CD8-positive, alpha-beta memory T cell (primary cell): ENCODE measurements around the gene PCNX1. TPM values are rescaled to one million over a fixed set of nuclear protein-coding genes. Genes with fewer than 3 reads are reported as not detected.
"Not testable (repeated sequence)": the region's sequence is repeated elsewhere in the genome, so short reads cannot be mapped to it uniquely, and the experiment has no call there.

Source experiments
- CTCF ChIA-PET: fragments of 350-600 bp; sonication (Branson Sonifier 250); formaldehyde crosslinking; loops from one replicate; lab custom pipeline; 2021; ENCODE audit warnings: antibody characterized with exemption; lab: Charles Lee
- POLR2A ChIA-PET: fragments of 350-600 bp; sonication (Branson Sonifier 250); formaldehyde crosslinking; loops from one replicate; lab custom pipeline; 2021; ENCODE audit warnings: antibody characterized with exemption; lab: Charles Lee
- DNase-seq, 5 donors: peaks; one replicate each; pipeline versions ENCODE4 v3.0.0 to v3.0.0-alpha.2; 2020 to 2022; ENCODE audit warnings: mixed read lengths in 1 of 5
- H3K27ac ChIP-seq: one replicate; pipeline ENCODE4 v1.7.0; 2013; ENCODE audit warnings: low read depth, mild to moderate bottlenecking, low read length, moderate library complexity
- H3K27me3 ChIP-seq: 2 replicates; pipeline ENCODE4 v1.7.0; 2013; ENCODE audit warnings: low read length, mild to moderate bottlenecking; ENCODE audit not compliant: insufficient read depth, poor library complexity, severe bottlenecking
- H3K36me3 ChIP-seq: 2 replicates; pipeline ENCODE4 v1.7.0; 2013; ENCODE audit warnings: mild to moderate bottlenecking, low read length, moderate library complexity; ENCODE audit not compliant: insufficient read depth
- H3K4me1 ChIP-seq: 2 replicates; pipeline ENCODE4 v1.7.0; 2013; ENCODE audit warnings: mild to moderate bottlenecking, low read length, moderate library complexity; ENCODE audit not compliant: insufficient read depth
- H3K4me3 ChIP-seq: 2 replicates; pipeline ENCODE4 v1.7.0; 2013; ENCODE audit warnings: mild to moderate bottlenecking, low read length
- H3K9me3 ChIP-seq: 2 replicates; pipeline ENCODE4 v1.7.0; 2013; ENCODE audit warnings: mild to moderate bottlenecking, low read length
- H3K27ac Mint-ChIP-seq, 8 donors: one replicate each; pipeline ENCODE4 v1.8.0; 2020 to 2021; ENCODE audit warnings: mixed read lengths in 8 of 8, mild to moderate bottlenecking in 6 of 8, inconsistent platforms in 3 of 8, moderate library complexity in 3 of 8
- H3K27me3 Mint-ChIP-seq, 2 donors: one replicate each; pipeline ENCODE4 v1.8.0; 2020 to 2021; ENCODE audit warnings: mixed read lengths in 2 of 2, mild to moderate bottlenecking in 1 of 2, moderate library complexity in 1 of 2
- H3K36me3 Mint-ChIP-seq, 3 donors: one replicate each; pipeline ENCODE4 v1.8.0; 2020 to 2021; ENCODE audit warnings: mixed read lengths in 3 of 3, inconsistent platforms in 1 of 3, mild to moderate bottlenecking in 1 of 3
- H3K4me1 Mint-ChIP-seq, 3 donors: one replicate each; pipeline ENCODE4 v1.8.0; 2020 to 2021; ENCODE audit warnings: mixed read lengths in 3 of 3, inconsistent platforms in 1 of 3, mild to moderate bottlenecking in 1 of 3
- H3K4me3 Mint-ChIP-seq, 7 donors: one replicate each; pipeline ENCODE4 v1.8.0; 2020 to 2021; ENCODE audit warnings: mixed read lengths in 7 of 7, mild to moderate bottlenecking in 6 of 7, moderate library complexity in 4 of 7, inconsistent platforms in 2 of 7
- H3K9me3 Mint-ChIP-seq, 5 donors: one replicate each; pipeline ENCODE4 v1.8.0; 2020 to 2022; ENCODE audit warnings: mixed read lengths in 5 of 5, mild to moderate bottlenecking in 3 of 5, moderate library complexity in 2 of 5, inconsistent platforms in 1 of 5
- polyA plus RNA-seq: library from polyadenylated mRNA; unstranded; fragments of 300-500 nt; fragmentation: Illumina TruSeq; gene quantifications from one replicate; pipeline ENCODE4 v1.2.3, GENCODE V29; 2021
- total RNA-seq, 2 experiments: library from RNA; stranded (reverse); gene quantifications; one replicate each; pipeline ENCODE4 v1.2.3, GENCODE V29; 2021

PCNX1 gene
- total and polyA plus RNA-seq, 3 experiments from 2014 or later = 13.4 to 46.2 (median 37.4) TPM

- Mint-ChIP-seq H3K4me1 (peaks cover 69 to 90% (median 82%) of the 10 kb centered on the region in 3 donors), H3K27me3 (no peaks in the 10 kb centered on the region), H3K9me3 (no peaks in the 10 kb centered on the region), H3K36me3 (peaks cover 14 to 44% (median 31%) of the 10 kb centered on the region in 3 donors), H3K4me3 (no peak overlapping the region), H3K27ac (peak overlapping the region in 5 of 8 donors; percentile 29 to 82 (median 55))
- no peak overlapping the region for H3K4me3 ChIP-seq
- DNase-seq = no peak
- CTCF ChIA-PET = no interaction called here
- H3K36me3 ChIP-seq = no peaks in the 10 kb centered on the region
- peaks cover 54% of the 10 kb centered on the region for H3K4me1 ChIP-seq
- no peaks in the 10 kb centered on the region for H3K27me3 ChIP-seq
- H3K9me3 ChIP-seq = no peaks in the 10 kb centered on the region
- H3K27ac ChIP-seq = no peak overlapping the region
- POLR2A ChIA-PET = interaction anchor here (0.6 kb wide), 1 partner anchor 415 kb away, joined by 3 read pairs; no protein-coding TSS in a partner anchor
Measured at GRCh38 chr14:71003156-71003555, 95.9 kb downstream of the PCNX1 start.

- peaks cover 14 to 47% (median 31%) of the 10 kb centered on the region in 3 donors for H3K36me3 Mint-ChIP-seq
- peaks cover 66 to 83% (median 74%) of the 10 kb centered on the region in 3 donors for H3K4me1 Mint-ChIP-seq
- no peaks in the 10 kb centered on the region for H3K27me3 Mint-ChIP-seq
- no peaks in the 10 kb centered on the region for H3K9me3 Mint-ChIP-seq
- H3K27ac ChIP-seq = no peak overlapping the region
- no peaks in the 10 kb centered on the region for H3K36me3 ChIP-seq
- peaks cover 48% of the 10 kb centered on the region for H3K4me1 ChIP-seq
- POLR2A ChIA-PET = no interaction called here
- H3K4me3 ChIP-seq = no peak overlapping the region
- H3K4me3 Mint-ChIP-seq = peak overlapping the region in 3 of 7 donors; percentile 13 to 29 (median 18)
- no peaks in the 10 kb centered on the region for H3K27me3 ChIP-seq
- peak overlapping the region in 7 of 8 donors; percentile 0 to 83 (median 38) for H3K27ac Mint-ChIP-seq
- no peaks in the 10 kb centered on the region for H3K9me3 ChIP-seq
- no peak for DNase-seq
- CTCF ChIA-PET = no interaction called here
Measured at GRCh38 chr14:71004481-71004880, 97.2 kb downstream of the PCNX1 start.

- Mint-ChIP-seq H3K27ac (peak overlapping the region in 7 of 8 donors; percentile 0 to 56 (median 40)), H3K4me3 (peak overlapping the region in 4 of 7 donors; percentile 1 to 32 (median 16)), H3K9me3 (no peaks in the 10 kb centered on the region), H3K4me1 (peaks cover 64 to 81% (median 74%) of the 10 kb centered on the region in 3 donors), H3K27me3 (no peaks in the 10 kb centered on the region), H3K36me3 (peaks cover 14 to 47% (median 31%) of the 10 kb centered on the region in 3 donors)
- ChIA-PET POLR2A (no interaction called here), CTCF (no interaction called here)
- Histone ChIP-seq H3K27me3 (no peaks in the 10 kb centered on the region), H3K27ac (no peak overlapping the region), H3K4me3 (no peak overlapping the region), H3K36me3 (no peaks in the 10 kb centered on the region), H3K4me1 (peaks cover 44% of the 10 kb centered on the region), H3K9me3 (no peaks in the 10 kb centered on the region)
- no peak for DNase-seq
Measured at GRCh38 chr14:71005076-71005475, 97.8 kb downstream of the PCNX1 start.

GRCh38 chr14:71006200-71006563 is 98.9 kb downstream of the PCNX1 start:
- DNase-seq = no peak
- ChIA-PET CTCF (no interaction called here), POLR2A (interaction anchor here (0.7 kb wide), 1 partner anchor 28 kb away, joined by 4 read pairs; no protein-coding TSS in a partner anchor)
- Mint-ChIP-seq H3K9me3 (no peaks in the 10 kb centered on the region), H3K27me3 (no peaks in the 10 kb centered on the region), H3K36me3 (peaks cover 15 to 50% (median 29%) of the 10 kb centered on the region in 3 donors), H3K4me3 (no peak overlapping the region), H3K27ac (peak overlapping the region in 2 of 8 donors; percentile 42 to 63), H3K4me1 (peaks cover 65 to 81% (median 75%) of the 10 kb centered on the region in 3 donors)
- Histone ChIP-seq H3K9me3 (no peaks in the 10 kb centered on the region), H3K4me1 (peaks cover 40% of the 10 kb centered on the region), H3K4me3 (no peak overlapping the region), H3K27ac (no peak overlapping the region), H3K27me3 (no peaks in the 10 kb centered on the region), H3K36me3 (no peaks in the 10 kb centered on the region)

GRCh38 chr14:71011479-71011878 is 104.2 kb downstream of the PCNX1 start:
- Histone ChIP-seq H3K27ac (no peak overlapping the region), H3K4me3 (no peak overlapping the region), H3K36me3 (peaks cover 18% of the 10 kb centered on the region), H3K9me3 (no peaks in the 10 kb centered on the region), H3K4me1 (peaks cover 23% of the 10 kb centered on the region), H3K27me3 (no peaks in the 10 kb centered on the region)
- H3K36me3 Mint-ChIP-seq = peaks cover 11 to 53% (median 27%) of the 10 kb centered on the region in 3 donors
- CTCF ChIA-PET = interaction anchor here (1.1 to 1.4 kb wide), 2 partner anchors 39 to 194 kb away, joined by 3 to 5 read pairs; no protein-coding TSS in a partner anchor
- POLR2A ChIA-PET = no interaction called here
- DNase-seq = no peak
- H3K4me3 Mint-ChIP-seq = peak overlapping the region in 1 of 7 donors; percentile 23
- no peaks in the 10 kb centered on the region for H3K9me3 Mint-ChIP-seq
- H3K4me1 Mint-ChIP-seq = peaks cover 43 to 69% (median 62%) of the 10 kb centered on the region in 3 donors
- no peaks in the 10 kb centered on the region for H3K27me3 Mint-ChIP-seq
- peak overlapping the region; percentile 12 to 87 (median 52) for H3K27ac Mint-ChIP-seq

- Mint-ChIP-seq H3K27me3 (no peaks in the 10 kb centered on the region), H3K36me3 (peaks cover 19 to 62% (median 33%) of the 10 kb centered on the region in 3 donors), H3K9me3 (no peaks in the 10 kb centered on the region), H3K4me3 (no peak overlapping the region), H3K27ac (peak overlapping the region in 1 of 8 donors; percentile 59), H3K4me1 (peaks cover 43 to 70% (median 67%) of the 10 kb centered on the region in 3 donors)
- Histone ChIP-seq H3K27me3 (no peaks in the 10 kb centered on the region), H3K27ac (no peak overlapping the region), H3K36me3 (peaks cover 22% of the 10 kb centered on the region), H3K4me3 (no peak overlapping the region), H3K9me3 (no peaks in the 10 kb centered on the region), H3K4me1 (peaks cover 23% of the 10 kb centered on the region)
- CTCF ChIA-PET = interaction anchor here (1.4 kb wide), 1 partner anchor 40 kb away, joined by 5 read pairs; no protein-coding TSS in a partner anchor
- no peak for DNase-seq
- POLR2A ChIA-PET = interaction anchor here (0.5 kb wide), 1 partner anchor 1456 kb away, joined by 4 read pairs; no protein-coding TSS in a partner anchor
Measured at GRCh38 chr14:71012888-71013287, 105.6 kb downstream of the PCNX1 start.

- H3K9me3 ChIP-seq = no peaks in the 10 kb centered on the region
- DNase-seq = no peak
- Mint-ChIP-seq H3K4me3 (no peak overlapping the region), H3K9me3 (no peaks in the 10 kb centered on the region), H3K27me3 (no peaks in the 10 kb centered on the region), H3K27ac (peak overlapping the region in 7 of 8 donors; percentile 16 to 66 (median 26)), H3K4me1 (peaks cover 42 to 67% (median 66%) of the 10 kb centered on the region in 3 donors), H3K36me3 (peaks cover 20 to 64% (median 34%) of the 10 kb centered on the region in 3 donors)
- H3K4me1 ChIP-seq = peaks cover 23% of the 10 kb centered on the region
- ChIA-PET POLR2A (no interaction called here), CTCF (interaction anchor here (1.9 kb wide), 1 partner anchor 196 kb away, joined by 6 read pairs; no protein-coding TSS in a partner anchor)
- no peak overlapping the region for H3K27ac ChIP-seq
- H3K36me3 ChIP-seq = peaks cover 22% of the 10 kb centered on the region
- no peak overlapping the region for H3K4me3 ChIP-seq
- no peaks in the 10 kb centered on the region for H3K27me3 ChIP-seq
Measured at GRCh38 chr14:71013551-71014192, 106.4 kb downstream of the PCNX1 start.

- H3K27ac Mint-ChIP-seq, H3K27me3 ChIP-seq, H3K4me1 ChIP-seq, CTCF ChIA-PET, H3K9me3 ChIP-seq, DNase-seq, H3K4me3 ChIP-seq, H3K27me3 Mint-ChIP-seq, POLR2A ChIA-PET, H3K9me3 Mint-ChIP-seq, H3K27ac ChIP-seq: not testable (repeated sequence)
- Mint-ChIP-seq H3K4me3 (peak overlapping the region in 1 of 7 donors; percentile 11), H3K4me1 (peaks cover 41 to 61% (median 59%) of the 10 kb centered on the region in 3 donors), H3K36me3 (peaks cover 40 to 81% (median 45%) of the 10 kb centered on the region in 3 donors)
- H3K36me3 ChIP-seq = peaks cover 36% of the 10 kb centered on the region
Measured at GRCh38 chr14:71019917-71020316, 112.7 kb downstream of the PCNX1 start.
